Stimulated activated CD4-positive, alpha-beta T cell treated with anti-CD3 and anti-CD28 coated beads, Interleukin-1b, Interleukin-23, amount 100 ng/mL, for 1 hour (primary cell): ENCODE data around the gene CFAP299.
"Not testable (repeated sequence)": the region's sequence is repeated elsewhere in the genome, so short reads cannot be mapped to it uniquely, and the experiment has no call there.

Experiments
- DNase-seq, 2 donors: peaks; one replicate each; pipeline ENCODE4 v3.0.0-alpha.2; 2020; ENCODE audit warnings: low read depth in 2 of 2

The CFAP299 gene

DNA sequence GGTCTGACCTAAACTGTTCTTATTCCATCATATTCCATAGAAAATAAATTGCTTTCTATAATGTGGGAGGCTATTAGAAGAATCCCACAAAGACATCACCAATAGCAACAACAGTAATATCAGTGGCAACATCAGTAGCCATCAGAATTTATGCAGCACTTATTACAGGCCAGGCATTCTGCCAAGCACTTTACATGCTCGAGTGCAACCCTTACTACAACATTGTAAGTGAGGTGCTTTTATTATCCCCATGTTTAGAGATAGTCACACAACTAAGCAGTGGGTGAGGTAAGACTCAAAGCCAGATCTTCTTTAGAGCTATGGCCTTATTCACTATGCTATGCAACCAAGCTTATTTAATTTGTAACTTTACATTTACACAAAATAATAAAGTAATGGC, 377.9 kb downstream of the CFAP299 start:
- no peak for DNase-seq

DNA sequence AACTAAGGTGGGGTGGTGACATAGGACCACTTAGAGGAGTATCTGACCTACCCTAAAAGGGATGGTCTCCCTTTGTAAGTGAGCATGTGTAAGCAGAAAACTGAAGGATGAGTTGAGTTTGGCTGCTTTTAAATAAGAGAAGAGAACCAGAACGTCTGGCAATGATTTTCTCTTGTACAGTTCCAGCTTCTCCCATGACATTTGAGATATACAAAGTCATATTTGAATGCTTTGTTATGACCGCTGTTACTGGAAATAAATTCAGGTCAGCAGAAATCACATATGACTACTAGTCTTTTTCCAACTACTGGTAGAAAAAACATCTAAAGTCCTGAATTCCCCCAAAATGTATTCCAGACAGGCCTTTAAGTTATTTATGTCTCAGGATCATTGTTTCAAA, 381.7 kb downstream of the CFAP299 start:
- no peak for DNase-seq

DNA sequence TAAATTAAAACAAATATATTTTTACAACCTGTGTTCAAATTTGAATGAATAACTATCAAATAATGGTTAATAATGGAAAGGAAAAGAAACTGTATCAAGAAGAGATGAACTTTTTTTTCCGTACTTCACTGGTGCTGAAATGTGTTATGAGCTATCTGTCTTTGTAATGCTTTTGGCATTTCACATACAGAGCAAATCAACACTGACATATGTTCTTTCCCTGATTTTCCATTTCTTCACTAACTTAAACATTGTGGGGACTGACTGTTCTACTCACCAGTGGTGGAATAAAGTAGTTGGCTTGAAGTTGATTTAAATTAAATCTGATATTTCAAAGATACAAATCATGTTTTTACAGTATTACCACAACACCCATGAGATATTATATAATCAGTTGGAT, 390.9 kb downstream of the CFAP299 start:
- no peak for DNase-seq

DNA sequence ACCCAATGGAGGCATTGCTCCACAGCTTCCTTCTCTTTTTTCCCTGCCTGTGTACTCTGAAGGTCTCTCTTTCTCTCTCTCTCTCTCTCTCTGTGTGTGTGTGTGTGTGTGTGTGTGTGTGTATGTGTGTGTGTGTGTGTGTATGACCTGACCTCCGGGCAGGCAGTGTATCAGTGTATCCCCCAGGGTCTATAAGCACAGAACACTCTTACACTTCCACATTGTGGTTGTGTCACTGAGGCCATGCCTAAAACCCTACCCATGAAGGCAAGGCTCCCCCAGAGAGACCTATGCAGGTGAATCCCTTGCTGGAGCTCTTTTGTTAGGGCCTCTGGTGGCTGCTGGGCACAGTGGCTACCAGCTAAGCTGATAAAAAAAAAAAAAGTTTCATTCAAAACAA, 394.6 kb downstream of the CFAP299 start:
- no peak for DNase-seq

DNA sequence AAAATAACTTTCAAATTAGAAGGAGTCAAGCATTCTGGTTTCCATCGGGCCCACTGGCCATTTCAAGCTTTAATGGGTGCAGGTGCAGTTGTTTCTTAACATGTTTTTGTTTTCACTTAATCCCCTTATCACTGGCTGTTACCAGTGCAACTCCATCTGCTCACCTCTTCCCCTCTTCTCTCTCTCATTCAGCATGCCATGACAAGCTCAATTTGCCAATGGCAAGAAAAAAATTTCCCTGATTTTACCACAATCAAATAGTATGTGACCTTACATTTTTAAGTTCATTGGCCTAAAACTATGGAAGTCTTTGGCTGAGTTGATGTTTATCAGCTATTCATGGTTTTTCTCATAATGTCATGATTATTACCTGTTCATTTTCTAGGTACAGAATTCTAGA, 395.9 kb downstream of the CFAP299 start:
- DNase-seq = no peak

DNA sequence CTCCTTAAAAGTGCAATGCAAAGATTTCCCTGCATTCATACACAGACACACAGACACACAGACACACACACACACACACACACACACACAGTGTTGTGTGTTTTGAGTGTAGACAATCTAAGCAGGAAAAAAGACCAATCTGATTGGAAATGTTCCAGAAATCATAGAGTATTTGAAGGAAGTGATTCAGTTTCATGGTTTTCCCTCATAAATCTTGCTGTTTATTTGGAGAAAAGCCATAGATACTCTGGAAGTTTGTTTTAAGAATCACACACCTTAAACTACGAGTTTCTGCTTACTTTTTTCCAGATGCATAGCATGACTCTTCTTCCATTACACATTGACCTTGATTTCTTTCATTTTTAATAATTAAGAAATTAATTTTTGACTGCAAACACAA, 396.5 kb downstream of the CFAP299 start:
- no peak for DNase-seq

DNA sequence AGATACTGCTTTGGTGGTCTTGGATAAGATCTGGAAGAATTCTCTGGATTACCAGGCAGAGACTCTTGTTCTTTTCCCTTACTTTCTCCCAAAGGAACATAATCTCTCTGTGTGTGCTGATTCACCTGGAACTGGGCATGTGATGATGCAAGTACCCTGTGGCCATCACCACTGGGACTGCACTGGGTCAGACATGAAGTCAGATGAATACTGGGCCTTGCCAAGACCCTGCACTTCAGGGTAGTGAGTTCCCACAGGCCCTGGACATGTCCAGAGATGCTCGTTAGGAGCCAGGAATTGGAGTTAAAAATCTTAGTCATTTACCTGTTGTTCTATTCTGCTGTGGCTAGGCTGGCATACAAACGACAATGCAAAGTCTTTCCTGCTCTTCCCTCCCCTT, 404.8 kb downstream of the CFAP299 start:
- no peak for DNase-seq

DNA sequence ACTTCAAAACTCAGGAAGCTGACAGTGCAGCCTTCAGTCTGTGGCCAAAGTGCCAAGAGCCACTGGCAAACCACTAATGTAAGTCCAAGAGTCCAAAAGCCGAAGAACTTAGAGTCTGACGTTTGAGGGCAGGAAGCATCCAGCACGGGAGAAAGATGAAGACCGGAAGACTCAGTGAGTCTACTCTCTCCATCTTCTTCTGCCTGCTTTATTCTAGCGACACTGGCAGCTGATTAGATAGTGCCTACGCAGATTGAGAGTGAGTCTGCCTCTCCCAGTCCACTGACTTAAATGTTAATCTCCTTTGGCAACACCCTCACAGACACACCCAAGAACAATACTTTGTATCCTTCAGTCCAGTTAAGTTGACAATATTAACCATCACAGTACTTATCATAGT, 414.0 kb downstream of the CFAP299 start:
- not testable (repeated sequence) for DNase-seq

DNA sequence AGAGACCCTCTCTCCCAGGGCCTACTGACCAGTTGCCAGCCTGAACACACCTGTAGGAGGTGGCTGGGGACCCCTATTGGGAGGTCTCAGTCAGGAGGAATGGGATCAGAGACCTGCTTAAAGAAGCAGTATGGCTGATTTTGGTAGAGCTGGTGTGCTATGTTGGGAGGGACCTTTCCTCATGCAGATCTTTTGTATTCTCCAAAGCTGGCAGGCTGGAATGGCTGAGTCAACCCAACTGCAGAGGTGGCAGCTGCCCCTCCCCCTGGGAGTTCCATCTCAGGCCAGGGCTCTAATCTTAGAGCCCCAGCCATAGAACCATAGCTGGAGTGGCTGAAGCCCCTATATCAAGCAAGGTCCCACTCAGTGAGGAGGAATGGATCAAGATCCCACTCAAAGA, 415.7 kb downstream of the CFAP299 start:
- no peak for DNase-seq

DNA sequence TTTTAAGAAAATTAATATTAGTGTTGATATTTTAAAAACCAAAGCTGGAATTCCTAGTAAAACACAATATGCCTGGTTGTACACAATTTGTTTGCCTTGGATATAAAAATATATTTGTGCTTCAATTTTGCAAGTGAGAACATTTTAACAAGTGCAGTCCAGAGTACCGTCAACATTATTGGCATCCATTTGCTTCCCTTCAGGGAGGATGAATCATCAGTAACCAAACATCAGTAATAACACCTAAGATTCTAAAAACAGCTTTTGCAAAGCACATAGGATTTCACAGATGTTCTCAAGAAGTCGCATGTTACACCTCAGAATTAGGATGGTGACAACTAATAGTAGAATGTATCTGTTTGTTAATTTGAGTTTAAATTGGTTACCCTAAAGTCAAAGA, 432.4 kb downstream of the CFAP299 start:
- DNase-seq = no peak

DNA sequence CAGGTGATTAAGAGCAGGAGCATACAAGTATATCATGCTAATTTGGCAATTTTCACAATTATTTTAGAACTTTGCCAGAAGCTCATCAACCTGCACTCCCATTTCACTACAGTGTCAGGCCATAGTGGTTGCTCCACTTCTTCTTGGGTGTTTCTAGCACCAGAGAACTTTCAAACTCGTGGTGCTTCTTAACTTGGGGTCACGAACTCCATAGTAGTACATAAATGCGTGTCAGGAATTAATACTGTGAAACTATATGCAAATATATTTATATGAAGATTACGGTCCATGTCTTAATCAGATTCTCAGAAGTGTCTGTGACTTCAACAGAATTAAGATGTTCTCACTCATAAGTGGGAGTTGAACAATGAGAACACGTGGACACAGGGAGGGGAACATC, 440.6 kb downstream of the CFAP299 start:
- DNase-seq = no peak

DNA sequence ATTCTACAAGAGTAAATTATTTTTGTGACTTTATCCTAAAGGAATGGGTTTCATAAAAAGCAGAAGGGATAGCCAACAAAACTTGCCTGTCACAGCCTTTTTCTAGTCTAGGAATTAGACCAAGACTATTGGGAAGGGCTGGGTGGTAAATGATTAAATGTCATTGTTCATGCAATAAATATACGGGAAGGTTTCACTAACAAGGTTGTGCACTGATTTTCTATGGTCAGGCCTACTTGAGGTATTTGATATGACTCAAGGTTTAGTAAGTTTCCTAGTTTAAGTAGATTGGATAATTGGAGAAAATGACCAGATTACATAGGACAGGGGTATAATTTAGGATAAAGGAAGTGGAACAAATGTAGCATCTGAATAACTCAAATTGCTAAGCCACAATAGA, 445.9 kb downstream of the CFAP299 start:
- DNase-seq = no peak

DNA sequence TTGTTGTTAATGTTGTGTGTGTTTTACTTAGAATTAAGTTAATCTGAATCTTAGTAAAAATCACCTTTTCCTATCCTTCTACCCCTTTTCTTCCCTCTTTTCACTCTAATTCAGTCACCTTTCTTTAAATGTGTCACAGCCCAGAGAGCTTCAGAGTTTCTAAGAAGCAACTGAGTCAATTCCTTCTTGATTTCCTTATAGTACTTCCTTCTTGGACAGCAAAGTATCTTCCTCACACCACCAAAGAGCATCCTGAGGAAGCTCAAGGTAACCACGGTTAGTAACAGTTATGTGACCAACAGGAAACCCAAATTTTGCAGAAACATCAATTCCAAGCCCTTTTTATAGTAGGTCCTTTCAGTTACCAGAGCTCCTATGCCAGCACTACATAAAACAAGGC, 451.8 kb downstream of the CFAP299 start:
- DNase-seq = no peak

DNA sequence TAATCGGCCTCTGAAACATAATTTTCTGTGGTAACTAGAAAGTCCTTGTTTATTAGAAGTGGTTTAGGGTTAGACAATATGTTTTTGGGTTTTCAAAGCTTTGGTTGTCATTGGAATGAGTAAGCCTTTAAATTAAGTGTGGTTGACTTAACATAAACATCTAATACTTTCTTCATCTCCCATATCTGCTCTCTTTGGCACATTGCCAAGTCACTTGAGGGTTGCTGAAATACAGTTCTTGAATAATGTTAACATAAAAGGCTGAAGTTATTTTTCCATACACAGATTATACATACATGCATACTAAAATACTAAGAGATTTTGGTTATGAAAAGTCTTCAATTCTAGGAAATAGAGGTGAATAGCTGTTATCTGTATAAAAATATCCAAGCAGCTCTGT, 453.3 kb downstream of the CFAP299 start:
- DNase-seq = no peak

DNA sequence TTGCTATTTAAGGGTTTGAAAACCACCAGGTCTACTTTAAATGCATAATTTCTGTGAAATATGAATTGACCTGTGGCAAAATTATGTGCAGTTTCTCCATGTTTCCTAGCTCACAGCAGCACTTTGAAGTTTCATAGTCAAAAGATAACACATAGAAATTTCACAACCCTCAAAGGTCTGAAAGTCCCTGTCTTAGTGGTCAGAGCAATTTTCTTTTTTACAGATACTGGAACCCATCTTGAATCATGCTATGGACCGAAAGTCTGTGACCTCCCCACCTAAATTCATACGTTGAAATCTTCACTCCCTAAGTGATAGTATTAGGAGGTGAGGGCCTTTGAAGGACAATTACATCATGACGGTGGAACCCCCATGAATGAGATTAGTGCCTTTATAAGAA, 454.6 kb downstream of the CFAP299 start:
- DNase-seq = no peak

DNA sequence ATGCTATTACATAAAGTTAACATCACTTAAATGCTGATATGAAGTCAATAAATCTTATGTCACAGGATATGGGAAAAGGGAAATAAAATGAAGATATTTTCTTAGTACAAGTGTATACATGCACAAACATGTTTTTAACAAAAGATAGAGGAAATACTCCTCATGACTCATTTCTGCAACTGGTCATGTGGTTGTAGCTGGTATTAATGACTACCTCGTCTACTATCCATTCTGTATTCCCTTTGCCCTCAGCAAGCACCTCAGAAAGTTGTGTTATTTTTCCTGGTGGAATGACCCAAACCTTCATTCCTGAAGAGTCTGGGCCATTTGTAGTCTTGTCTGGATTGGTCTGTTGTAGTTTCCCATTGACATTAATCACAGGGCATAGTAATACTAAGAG, 458.1 kb downstream of the CFAP299 start:
- DNase-seq = not testable (repeated sequence)

DNA sequence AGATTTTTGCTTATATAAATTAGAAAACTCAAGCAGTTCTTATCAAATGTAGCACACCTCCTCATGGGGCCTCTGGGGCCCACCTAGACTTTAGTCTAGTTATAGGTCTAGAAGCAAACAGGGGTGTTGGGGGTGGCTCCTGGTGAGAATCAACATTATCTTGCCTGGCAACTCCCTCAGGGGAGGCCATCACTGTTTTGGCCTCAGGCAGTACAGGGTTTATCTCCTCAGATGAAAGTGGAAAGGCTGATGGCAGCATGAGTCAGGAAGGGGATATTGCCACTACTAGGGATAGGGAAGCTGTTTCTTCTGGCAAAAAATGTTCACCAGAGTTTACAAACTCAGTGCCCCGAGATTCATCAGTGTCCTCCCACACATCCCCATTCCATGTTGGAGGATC, 462.6 kb downstream of the CFAP299 start:
- no peak for DNase-seq

DNA sequence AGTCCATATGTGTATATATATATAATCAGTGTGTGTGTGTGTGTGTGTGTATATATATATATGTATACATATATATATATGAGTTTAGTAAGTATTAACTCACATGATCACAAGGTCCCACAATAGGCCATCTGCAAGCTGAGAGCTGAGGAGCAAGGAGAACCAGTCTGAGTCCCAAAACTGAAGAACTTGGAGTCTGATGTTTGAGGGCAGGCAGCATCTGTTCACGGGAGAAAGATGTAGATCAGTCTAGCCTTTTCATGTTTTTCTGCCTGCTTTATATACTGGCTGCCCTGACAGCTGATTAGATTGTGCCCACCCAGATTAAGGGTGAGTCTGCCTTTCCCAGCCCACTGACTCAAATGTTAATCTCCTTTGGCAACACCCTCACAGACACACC, 465.2 kb downstream of the CFAP299 start:
- not testable (repeated sequence) for DNase-seq

DNA sequence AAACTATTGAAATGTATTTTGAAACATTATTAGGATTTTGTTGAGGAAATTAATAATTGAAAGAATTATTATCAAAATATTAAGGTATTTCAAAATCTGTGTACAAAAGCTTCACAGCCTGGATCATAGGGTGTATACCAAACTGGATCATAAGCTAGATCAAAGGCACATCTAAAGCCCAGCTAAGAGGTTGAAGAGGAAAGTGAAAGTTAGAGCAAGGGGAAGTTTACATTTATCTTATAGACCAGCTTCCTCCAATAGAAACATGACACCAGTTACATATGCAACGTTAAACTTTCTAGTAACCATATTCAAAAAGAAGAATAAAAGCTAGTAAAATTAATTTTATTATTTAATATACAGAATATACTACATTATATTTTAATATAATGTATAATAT, 467.8 kb downstream of the CFAP299 start:
- no peak for DNase-seq

DNA sequence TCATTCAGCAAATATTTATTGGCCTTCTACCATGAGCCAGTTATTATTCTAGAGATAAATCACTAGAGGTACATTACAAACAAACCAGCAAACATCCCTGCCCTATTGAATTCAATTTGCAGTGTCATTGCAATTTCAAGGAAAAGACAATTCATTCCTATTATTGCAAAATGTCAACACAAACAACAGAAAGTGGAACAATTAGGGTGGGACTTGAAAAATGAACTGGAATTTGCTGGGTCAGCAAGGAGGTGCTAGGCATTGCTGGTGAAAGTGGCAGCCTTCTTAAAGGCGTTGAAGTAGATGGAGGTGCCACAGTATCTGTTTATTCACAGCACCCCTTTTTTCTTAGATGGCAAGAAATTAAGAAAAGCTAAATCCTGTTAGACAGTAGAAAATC, 470.9 kb downstream of the CFAP299 start:
- no peak for DNase-seq

DNA sequence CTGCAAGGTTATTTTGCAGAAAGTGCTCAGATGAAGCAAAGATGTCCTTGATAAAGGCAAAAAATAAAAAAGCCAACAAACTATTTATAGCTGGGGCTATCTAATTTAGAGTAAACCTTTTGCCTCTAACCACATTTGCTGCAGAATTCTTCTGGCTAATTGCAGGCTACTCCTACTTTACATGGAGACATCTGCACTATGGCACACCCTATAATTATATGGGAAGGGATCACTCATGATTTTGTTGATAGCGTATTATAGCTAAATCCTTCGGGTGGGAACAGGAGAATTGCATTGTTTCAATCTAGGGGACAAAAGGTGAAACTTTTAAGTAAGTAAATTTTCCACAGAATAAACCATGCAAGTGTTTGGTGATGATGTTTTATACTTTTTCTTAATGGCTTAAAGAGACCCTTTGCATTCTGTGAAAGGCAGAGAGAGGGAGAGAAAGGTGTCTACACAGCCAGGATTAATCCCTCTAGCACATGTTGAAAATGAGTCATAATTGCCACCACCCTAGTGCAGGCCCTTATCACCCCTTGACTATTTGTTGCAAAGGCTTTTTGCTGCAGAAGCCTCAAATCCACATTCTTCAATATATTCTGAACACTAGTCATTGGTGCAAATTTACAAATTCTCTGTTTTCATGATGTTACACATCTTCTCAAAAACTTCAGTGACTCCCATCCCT, 473.7 kb downstream of the CFAP299 start:
- no peak for DNase-seq

DNA sequence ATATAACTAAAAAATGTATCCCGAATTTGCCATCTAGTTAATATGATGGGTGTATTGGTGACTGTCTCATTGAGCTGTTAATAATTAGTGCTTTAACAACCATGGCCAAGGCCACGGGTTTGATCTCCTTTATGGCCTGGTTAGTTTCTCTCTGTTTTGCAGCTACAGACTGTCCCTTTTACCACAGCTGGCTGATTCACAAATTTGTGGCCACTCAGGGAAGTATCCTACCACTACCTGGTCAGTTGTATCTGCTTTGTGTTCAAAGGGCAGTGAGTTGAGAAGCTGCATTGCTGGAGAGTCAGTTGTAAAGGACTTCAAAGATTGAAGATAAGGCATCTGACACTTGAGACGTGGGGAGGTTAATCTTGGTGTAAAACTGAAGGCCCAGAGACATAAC, 475.9 kb downstream of the CFAP299 start:
- DNase-seq = no peak

DNA sequence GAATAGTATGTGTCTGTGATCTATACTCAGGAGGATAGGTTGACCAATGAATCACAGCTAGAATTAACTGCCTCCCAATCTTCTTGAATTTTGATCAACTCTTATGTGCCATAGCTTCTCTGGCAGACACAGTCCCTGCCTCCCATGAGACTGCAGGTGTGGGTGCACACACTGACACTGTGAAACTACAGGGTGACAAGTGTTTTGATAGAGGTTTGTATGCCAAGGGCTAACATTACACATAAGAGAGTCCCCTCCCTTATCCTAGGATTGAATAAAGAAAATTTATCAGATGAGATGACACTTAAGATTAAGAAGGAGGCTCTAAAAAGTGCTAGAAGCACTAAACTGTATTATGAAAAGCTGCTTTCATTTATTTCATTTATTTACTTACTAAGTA, 476.6 kb downstream of the CFAP299 start:
- DNase-seq = no peak

DNA sequence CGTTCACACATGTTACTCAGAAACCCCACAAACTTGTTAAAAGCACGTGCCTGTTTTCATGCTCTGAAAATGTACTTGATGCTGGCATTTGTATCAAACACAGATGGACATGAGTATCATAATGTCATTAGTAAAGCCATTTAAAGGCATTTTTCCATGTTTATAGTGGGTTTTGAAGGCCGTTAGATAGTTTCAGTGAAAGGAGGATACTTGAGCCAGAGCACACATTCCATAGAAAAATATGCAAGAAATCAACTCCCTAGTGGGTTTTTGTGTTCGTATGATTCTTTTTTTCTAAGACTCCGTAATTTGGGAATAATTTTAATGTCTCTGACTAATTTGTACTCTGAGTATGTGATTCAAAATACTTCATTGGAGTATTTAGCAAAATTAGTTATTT, 478.7 kb downstream of the CFAP299 start:
- no peak for DNase-seq
